K562 (cell line): Measurements from ENCODE around the gene TFF3. TPM values are rescaled to one million over a fixed set of nuclear protein-coding genes. Genes with fewer than 3 reads are reported as not detected.

Experiments
- ATAC-seq: fragments of 200-7000 bp; cut with Tn5 transposase; 3 replicates; pipeline ENCODE4 v1.9.1; 2020; ENCODE audit warnings: moderate library complexity
- BruUV-seq: library from RNA; stranded (reverse); fragments of 400-500 nt; replicated peaks from 2 replicates; lab custom pipeline; 2021; lab: Mats Ljungman, UMichigan
- CTCF ChIA-PET: fragments of 300-600 bp; formaldehyde crosslinking; extraction: SDS; loops from one replicate; lab custom pipeline; 2021; ENCODE audit warnings: low intra/inter-chr PET ratio; lab: Yijun Ruan, JAX
- POLR2A ChIA-PET: fragments of 300-600, 350-650 bp; sonication (Branson Sonifier 250); formaldehyde crosslinking; extraction: SDS; loops from one replicate; lab custom pipeline; 2021; ENCODE audit warnings: antibody characterized with exemption, inconsistent platforms; lab: Yijun Ruan, JAX
- DNase-seq, 4 experiments: peaks; one replicate each; pipeline versions ENCODE4 v3.0.0 to v3.0.0-alpha.2; 2011 to 2018; ENCODE audit warnings: low spot score in 3 of 4, mixed read lengths in 3 of 4; ENCODE audit errors: extremely low read depth in 1 of 4
- FAIRE-seq: peaks from 2 replicates; lab custom pipeline; 2011; peaks lifted over from hg19 to GRCh38; lab: Jason Lieb, UNC
- H2AFZ ChIP-seq: 2 replicates; pipeline ENCODE4 v1.6.0; 2011; ENCODE audit warnings: low read depth, low read length, control low read depth, inconsistent platforms
- H3K27ac ChIP-seq: fragments of 200-600 bp; 3 replicates; pipeline ENCODE4 v1.8.0; 2011; ENCODE audit warnings: low read depth, mild to moderate bottlenecking, control low read depth, inconsistent platforms, low read length, moderate library complexity, mixed read lengths; ENCODE audit errors: extremely low read depth
- H3K27me3 ChIP-seq, 2 experiments: fragments of 300-600 bp in 1 of 2; 2 replicates in 1 of 2; 3 replicates in 1 of 2; pipeline versions ENCODE4 v1.6.0 to v1.8.0; 2011; ENCODE audit warnings: inconsistent platforms in 2 of 2, low read length in 2 of 2, mild to moderate bottlenecking in 1 of 2, mixed read lengths in 1 of 2, moderate library complexity in 1 of 2; ENCODE audit not compliant: control insufficient read depth in 2 of 2, insufficient read depth in 2 of 2
- H3K36me3 ChIP-seq: fragments of 300-600 bp; 3 replicates; pipeline ENCODE4 v1.8.0; 2011; ENCODE audit warnings: mild to moderate bottlenecking, low read length, inconsistent platforms; ENCODE audit not compliant: control insufficient read depth, insufficient read depth
- H3K4me1 ChIP-seq, 2 experiments: fragments of 200-600 bp in 1 of 2; replicated peaks in 1 of 2; 2 replicates in 1 of 2; 3 replicates in 1 of 2; pipeline versions ENCODE4 v1.5.1 to v1.8.0; 2011; ENCODE audit warnings: inconsistent platforms in 2 of 2, low read length in 2 of 2, mild to moderate bottlenecking in 1 of 2, mixed read lengths in 1 of 2, moderate library complexity in 1 of 2; ENCODE audit not compliant: control insufficient read depth in 2 of 2, insufficient read depth in 2 of 2
- H3K4me2 ChIP-seq: 2 replicates; pipeline ENCODE4 v1.6.1; 2011; ENCODE audit warnings: low read length, control low read depth, inconsistent platforms, mixed read lengths; ENCODE audit not compliant: insufficient read depth
- H3K4me3 ChIP-seq: fragments of 200-600 bp; sonication (generic), shearing (Covaris generic); 2 replicates; pipeline ENCODE4 v1.5.1; 2016; ENCODE audit warnings: control low read depth, inconsistent platforms
- H3K79me2 ChIP-seq: fragments of 200-600 bp; 3 replicates; pipeline ENCODE4 v1.8.0; 2011; ENCODE audit warnings: low read length, inconsistent platforms; ENCODE audit not compliant: control insufficient read depth, insufficient read depth
- H3K9ac ChIP-seq, 2 experiments: 2 replicates each; pipeline versions ENCODE4 v1.6.0 to v1.6.1; 2011; ENCODE audit warnings: low read depth in 2 of 2, low read length in 2 of 2, control low read depth in 1 of 2, inconsistent platforms in 1 of 2, mild to moderate bottlenecking in 1 of 2, mixed read lengths in 1 of 2; ENCODE audit not compliant: insufficient read depth in 1 of 2
- H3K9me1 ChIP-seq: one replicate; pipeline ENCODE4 v1.6.0; 2011; ENCODE audit warnings: inconsistent platforms, mild to moderate bottlenecking, low read length, moderate library complexity; ENCODE audit not compliant: control insufficient read depth, insufficient read depth
- H3K9me3 ChIP-seq: replicated peaks from 2 replicates; pipeline ENCODE4 v1.5.1; 2011; ENCODE audit warnings: low read depth, low read length, inconsistent platforms; ENCODE audit not compliant: control insufficient read depth, insufficient read depth
- H4K20me1 ChIP-seq: replicated peaks from 2 replicates; pipeline ENCODE4 v1.6.1; 2011; ENCODE audit warnings: low read length, inconsistent platforms, mixed read lengths; ENCODE audit not compliant: control insufficient read depth, insufficient read depth
- CTCFL ChIP-seq: IDR thresholded peaks from 2 replicates; pipeline ENCODE4 v1.6.1; 2011; ENCODE audit warnings: borderline replicate concordance, low read depth, mild to moderate bottlenecking, moderate library complexity, low read length; ENCODE audit not compliant: insufficient read depth, poor library complexity, severe bottlenecking
- MITF ChIP-seq: IDR thresholded peaks from 2 replicates; pipeline ENCODE4 v1.6.1; 2014; ENCODE audit warnings: antibody characterized with exemption
- NCOA1 ChIP-seq: fragments of 450-650 bp; IDR thresholded peaks from 2 replicates; pipeline ENCODE4 v1.6.1; 2016; ENCODE audit warnings: low read depth
- SLC30A9 ChIP-seq: fragments of 250-450 bp; sonication (Bioruptor Pico); IDR thresholded peaks from 2 replicates; pipeline ENCODE4 v1.8.0; 2022; ENCODE audit warnings: mild to moderate bottlenecking, moderate library complexity
- USF1 ChIP-seq: sonication (generic); formaldehyde crosslinking; IDR thresholded peaks from 2 replicates; pipeline ENCODE4 v1.9.0; 2022; ENCODE audit warnings: mild to moderate bottlenecking, missing genetic modification reagents
- ZNF592 ChIP-seq: fragments of 450-650 bp; IDR thresholded peaks from 2 replicates; pipeline ENCODE4 v1.6.1; 2017; ENCODE audit warnings: antibody characterized with exemption, mild to moderate bottlenecking
- ZNF717 ChIP-seq: fragments of 250-450 bp; sonication (Bioruptor Pico); IDR thresholded peaks from 2 replicates; pipeline ENCODE4 v1.5.0; 2021
- WGBS: fragments of 100-300 bp; shearing (Covaris generic); methylation state at CpG from one replicate; pipeline ENCODE4 v1.1.6; 2016; ENCODE audit warnings: low coverage, mixed read lengths; ENCODE audit not compliant: insufficient coverage; ENCODE audit errors: missing lambda C conversion rate; 5-methylcytosine and 5-hydroxymethylcytosine counted together
- in situ Hi-C: fragments of 300-500 bp; cut with MboI; formaldehyde crosslinking; loops from 4 replicates; pipeline ENCODE4 v1.15.0; 2018; ENCODE audit warnings: inconsistent platforms, mixed read lengths
- intact Hi-C: fragments of 100-400 bp; cut with micrococcal nuclease; formaldehyde crosslinking; loops from 2 replicates; pipeline ENCODE4 v1.14.2; 2022
- polyA plus RNA-seq, 8 experiments: library from polyadenylated mRNA; depleted of rRNA in 4 of 8; stranded (reverse) in 5 of 8; unstranded in 3 of 8; fragments of >200 nt; fragmentation: Nextera tagmentation in 2 of 8; fragmentation: Illumina TruSeq in 1 of 8; extraction: Ambion mirVana in 2 of 8; extraction: Trizol in 1 of 8; gene quantifications; 2 replicates each; pipeline versions ENCODE4 v1.2.1 to v1.2.3, GENCODE V29; 2011 to 2014; ENCODE audit warnings: inconsistent platforms in 1 of 8, missing spikeins in 1 of 8
- total RNA-seq, 7 experiments: library from RNA; depleted of rRNA in 6 of 7; stranded (reverse); fragments of >200 nt in 6 of 7; fragmentation: Illumina TruSeq in 2 of 7; extraction: Trizol in 2 of 7; gene quantifications; 2 replicates each; pipeline versions ENCODE4 v1.2.1 to v1.2.3, GENCODE V29; 2011 to 2021; ENCODE audit warnings: low replicate concordance in 1 of 7

Gene TFF3
- total and polyA plus RNA-seq, 9 of the 15 experiments (the other 6 are each of a cell fraction or from before 2014, with no cell fraction given), result 0.78 TPM; not detected in 8

- no peaks in the 10 kb centered on the region for H3K79me2 ChIP-seq
- TF ChIP-seq ZNF717 (CRISPR knock-in tag), result no peak
- TF ChIP-seq SLC30A9 (CRISPR knock-in tag), result no peak
- TF ChIP-seq ZNF592, result no peak
- no peak for TF ChIP-seq MITF
- TF ChIP-seq USF1 (CRISPR knock-in tag), result no peak
- no peak for TF ChIP-seq NCOA1
- TF ChIP-seq CTCFL, result no peak
These were observed 34.0 kb downstream of the TFF3 start for GRCh38 chr21:42281181-42281680.

More at GRCh38 chr21:42281181-42281680, 34.0 kb downstream of the TFF3 start:
- H3K9ac ChIP-seq, result no peak overlapping the region
- peaks cover 43 to 83% of the 10 kb centered on the region in 2 experiments for H3K27me3 ChIP-seq
- FAIRE-seq (no peak), ATAC-seq (no peak), DNase-seq (no peak)
- peaks cover 20% of the 10 kb centered on the region; the same call in 1 of the 2 replicates for H4K20me1 ChIP-seq
- H2AFZ ChIP-seq, result no peak overlapping the region
- H3K4me2 ChIP-seq, result no peak overlapping the region
- no peaks in the 10 kb centered on the region for H3K4me1 ChIP-seq
- H3K27ac ChIP-seq, result no peak overlapping the region
- no TSS peak for BruUV-seq
- ChIA-PET POLR2A (no interaction called here), CTCF (no interaction called here)
- in situ Hi-C loops, result no loop called here
- WGBS, result 0% methylated on average over 12 of the region's 12 CpGs
- H3K9me3 ChIP-seq, result no peaks in the 10 kb centered on the region
- intact Hi-C loops, result no loop called here
- H3K9me1 ChIP-seq, result peaks cover 6% of the 10 kb centered on the region
- H3K4me3 ChIP-seq, result no peak overlapping the region
- no peaks in the 10 kb centered on the region for H3K36me3 ChIP-seq
